Activated naive CD8-positive, alpha-beta T cell treated with anti-CD3 and anti-CD28 coated beads, Interleukin-2, amount 50 U/mL, for 24 hours (primary cell): ENCODE results near the gene SLC25A33.
"Not testable (repeated sequence)": the region's sequence is repeated elsewhere in the genome, so short reads cannot be mapped to it uniquely, and the experiment has no call there.

Experiments
- ATAC-seq: fragments of 150-1000 bp; cut with Tn5 transposase; one replicate; pipeline ENCODE4 v1.10.0; 2021
- DNase-seq: peaks from one replicate; pipeline ENCODE4 v3.0.0; 2021
- H3K27ac Mint-ChIP-seq: one replicate; pipeline ENCODE4 v1.8.0; 2021; ENCODE audit warnings: mild to moderate bottlenecking, mixed read lengths
- H3K27me3 Mint-ChIP-seq: one replicate; pipeline ENCODE4 v1.8.0; 2021; ENCODE audit warnings: mixed read lengths
- H3K36me3 Mint-ChIP-seq: one replicate; pipeline ENCODE4 v1.8.0; 2021; ENCODE audit warnings: low read depth, mixed read lengths
- H3K4me1 Mint-ChIP-seq: one replicate; pipeline ENCODE4 v1.8.0; 2021; ENCODE audit warnings: mixed read lengths
- H3K4me3 Mint-ChIP-seq: one replicate; pipeline ENCODE4 v1.8.0; 2021; ENCODE audit warnings: mild to moderate bottlenecking, moderate library complexity, mixed read lengths
- H3K9me3 Mint-ChIP-seq: one replicate; pipeline ENCODE4 v1.8.0; 2021; ENCODE audit warnings: mixed read lengths

Gene SLC25A33

GRCh38 chr1:9558271-9558945, 19.1 kb downstream of the SLC25A33 start:
- Mint-ChIP-seq H3K36me3 (peaks cover 49% of the 10 kb centered on the region), H3K4me3 (no peak overlapping the region)
- no peak for ATAC-seq

GRCh38 chr1:9558946-9559545, 19.8 kb downstream of the SLC25A33 start:
- peaks cover 48% of the 10 kb centered on the region for H3K36me3 Mint-ChIP-seq
- DNase-seq: no peak
- no peak for ATAC-seq
- no peaks in the 10 kb centered on the region for H3K9me3 Mint-ChIP-seq
- no peak overlapping the region for H3K27ac Mint-ChIP-seq
- peaks cover 30% of the 10 kb centered on the region for H3K4me1 Mint-ChIP-seq
- H3K27me3 Mint-ChIP-seq: no peaks in the 10 kb centered on the region
- no peak overlapping the region for H3K4me3 Mint-ChIP-seq

More at GRCh38 chr1:9558271-9558945, 19.1 kb downstream of the SLC25A33 start:
- Mint-ChIP-seq H3K9me3 (no peaks in the 10 kb centered on the region), H3K4me1 (peaks cover 30% of the 10 kb centered on the region), H3K27ac (no peak overlapping the region), H3K27me3 (no peaks in the 10 kb centered on the region)
- no peak for DNase-seq

GRCh38 chr1:9559673-9560072, 20.4 kb downstream of the SLC25A33 start:
- Mint-ChIP-seq H3K27me3 (no peaks in the 10 kb centered on the region), H3K4me3 (no peak overlapping the region), H3K27ac (no peak overlapping the region), H3K36me3 (peaks cover 48% of the 10 kb centered on the region), H3K4me1 (peaks cover 30% of the 10 kb centered on the region), H3K9me3 (no peaks in the 10 kb centered on the region)
- DNase-seq: no peak
- no peak for ATAC-seq

- not testable (repeated sequence) for H3K27ac Mint-ChIP-seq, H3K4me3 Mint-ChIP-seq, ATAC-seq, H3K27me3 Mint-ChIP-seq, H3K9me3 Mint-ChIP-seq, DNase-seq
- Mint-ChIP-seq H3K36me3 (peaks cover 46% of the 10 kb centered on the region), H3K4me1 (peaks cover 30% of the 10 kb centered on the region)
Observed at GRCh38 chr1:9560090-9560489, 20.8 kb downstream of the SLC25A33 start.

GRCh38 chr1:9561429-9561828, 22.2 kb downstream of the SLC25A33 start:
- DNase-seq: no peak
- no peak for ATAC-seq
- H3K4me3 Mint-ChIP-seq: no peak overlapping the region

GRCh38 chr1:9569267-9569666, 30.0 kb downstream of the SLC25A33 start:
- Mint-ChIP-seq H3K36me3 (peaks cover 12% of the 10 kb centered on the region), H3K4me1 (no peaks in the 10 kb centered on the region), H3K4me3 (no peak overlapping the region), H3K9me3 (no peaks in the 10 kb centered on the region), H3K27ac (no peak overlapping the region), H3K27me3 (no peaks in the 10 kb centered on the region)
- DNase-seq: no peak
- ATAC-seq: no peak

More at GRCh38 chr1:9561429-9561828, 22.2 kb downstream of the SLC25A33 start:
- Mint-ChIP-seq H3K36me3 (peaks cover 36% of the 10 kb centered on the region), H3K27me3 (no peaks in the 10 kb centered on the region), H3K4me1 (peaks cover 30% of the 10 kb centered on the region), H3K27ac (no peak overlapping the region), H3K9me3 (no peaks in the 10 kb centered on the region)

- not testable (repeated sequence) for H3K9me3 Mint-ChIP-seq, H3K4me1 Mint-ChIP-seq, DNase-seq, ATAC-seq, H3K4me3 Mint-ChIP-seq, H3K27ac Mint-ChIP-seq, H3K27me3 Mint-ChIP-seq
- H3K36me3 Mint-ChIP-seq: peaks cover 17% of the 10 kb centered on the region
Observed at GRCh38 chr1:9570886-9571529, 31.7 kb downstream of the SLC25A33 start.

GRCh38 chr1:9573723-9574122, 34.5 kb downstream of the SLC25A33 start:
- H3K36me3 Mint-ChIP-seq: peaks cover 19% of the 10 kb centered on the region
- no peak overlapping the region for H3K4me3 Mint-ChIP-seq
- ATAC-seq (no peak), DNase-seq (no peak)
- H3K27ac Mint-ChIP-seq: no peak overlapping the region
- no peaks in the 10 kb centered on the region for H3K27me3 Mint-ChIP-seq
- H3K4me1 Mint-ChIP-seq: no peaks in the 10 kb centered on the region
- no peaks in the 10 kb centered on the region for H3K9me3 Mint-ChIP-seq

GRCh38 chr1:9575486-9575885, 36.2 kb downstream of the SLC25A33 start:
- Mint-ChIP-seq H3K4me3 (no peak overlapping the region), H3K36me3 (peaks cover 21% of the 10 kb centered on the region), H3K9me3 (no peaks in the 10 kb centered on the region), H3K4me1 (no peaks in the 10 kb centered on the region), H3K27me3 (no peaks in the 10 kb centered on the region), H3K27ac (no peak overlapping the region)
- no peak for DNase-seq
- no peak for ATAC-seq

GRCh38 chr1:9576903-9577302, 37.6 kb downstream of the SLC25A33 start:
- Mint-ChIP-seq H3K27ac (no peak overlapping the region), H3K36me3 (peaks cover 24% of the 10 kb centered on the region), H3K27me3 (no peaks in the 10 kb centered on the region), H3K9me3 (no peaks in the 10 kb centered on the region), H3K4me1 (no peaks in the 10 kb centered on the region), H3K4me3 (no peak overlapping the region)
- DNase-seq (no peak), ATAC-seq (no peak)

GRCh38 chr1:9577423-9577822, 38.2 kb downstream of the SLC25A33 start:
- no peaks in the 10 kb centered on the region for H3K9me3 Mint-ChIP-seq
- ATAC-seq: no peak

GRCh38 chr1:9580942-9581341, 41.7 kb downstream of the SLC25A33 start:
- H3K36me3 Mint-ChIP-seq: peaks cover 33% of the 10 kb centered on the region
- no peak for DNase-seq
- H3K27me3 Mint-ChIP-seq: no peaks in the 10 kb centered on the region
- H3K27ac Mint-ChIP-seq: peak overlapping the region; percentile 33
- H3K9me3 Mint-ChIP-seq: no peaks in the 10 kb centered on the region
- no peak for ATAC-seq
- no peaks in the 10 kb centered on the region for H3K4me1 Mint-ChIP-seq
- H3K4me3 Mint-ChIP-seq: no peak overlapping the region

More at GRCh38 chr1:9577423-9577822, 38.2 kb downstream of the SLC25A33 start:
- Mint-ChIP-seq H3K4me3 (no peak overlapping the region), H3K4me1 (no peaks in the 10 kb centered on the region), H3K36me3 (peaks cover 29% of the 10 kb centered on the region), H3K27me3 (no peaks in the 10 kb centered on the region), H3K27ac (no peak overlapping the region)
- DNase-seq: no peak

- Mint-ChIP-seq H3K4me3 (no peak overlapping the region), H3K27me3 (no peaks in the 10 kb centered on the region), H3K4me1 (peaks cover 18% of the 10 kb centered on the region), H3K36me3 (peaks cover 20% of the 10 kb centered on the region), H3K9me3 (no peaks in the 10 kb centered on the region), H3K27ac (no peak overlapping the region)
- DNase-seq (no peak), ATAC-seq (no peak)
Observed at GRCh38 chr1:9586147-9586766, 47.0 kb downstream of the SLC25A33 start.

- DNase-seq: peak; percentile 97
- Mint-ChIP-seq H3K4me1 (peaks cover 39% of the 10 kb centered on the region), H3K27me3 (no peaks in the 10 kb centered on the region), H3K36me3 (peaks cover 6% of the 10 kb centered on the region), H3K9me3 (no peaks in the 10 kb centered on the region), H3K4me3 (peak within 1 kb of the TSS; percentile 87), H3K27ac (peak within 1 kb of the TSS; percentile 76)
- ATAC-seq: peak; percentile 82
Observed at GRCh38 chr1:9588551-9589143, 49.4 kb downstream of the SLC25A33 start, which contains the start of gene TMEM201. TMEM201 (plus strand) TSS chr1:9588911; CDS start chr1:9588931, 20 bp downstream.
